Astrocyte (in vitro differentiated cells and primary cell): ENCODE data around the gene NPAT.

Experiments
- CTCF ChIP-seq: IDR thresholded peaks from 2 replicates; pipeline ENCODE4 v1.5.1; 2011; ENCODE audit warnings: low read depth, mild to moderate bottlenecking, inconsistent platforms, low read length, moderate library complexity; ENCODE audit not compliant: insufficient read depth
- EZH2 ChIP-seq: IDR thresholded peaks from 2 replicates; pipeline ENCODE4 v1.6.1; 2012; ENCODE audit warnings: mild to moderate bottlenecking, low read length, inconsistent platforms; ENCODE audit not compliant: insufficient read depth

DNA sequence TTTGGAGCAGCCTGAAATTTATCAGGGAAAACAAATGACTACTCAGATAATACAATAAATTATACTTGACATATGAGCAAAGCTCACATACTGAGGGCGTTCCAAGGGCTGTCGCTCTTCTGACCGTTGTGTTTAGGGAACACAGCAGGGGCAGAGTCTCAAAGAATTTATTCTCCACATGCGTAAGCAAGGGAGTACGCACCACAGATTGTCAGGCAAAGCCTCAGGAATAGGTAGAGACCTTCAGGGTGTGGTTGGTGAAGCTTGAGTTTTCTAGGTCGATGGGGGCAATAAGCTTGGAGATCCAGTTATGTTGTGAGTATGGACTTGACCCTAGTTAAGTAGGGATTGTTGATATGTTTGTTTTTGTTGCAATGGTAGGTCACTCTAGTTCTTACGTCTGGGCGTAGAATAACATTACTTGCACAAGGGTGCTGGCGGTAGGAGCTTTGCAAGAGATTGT lies 100.2 kb downstream of the NPAT start:
- TF ChIP-seq CTCF, result no peak
- no peak for TF ChIP-seq EZH2
